Inflammatory macrophage treated with lipopolysaccharide for 4 hours (primary cell): ENCODE measurements around the gene NIPBL.
"Not testable (repeated sequence)": the region's sequence is repeated elsewhere in the genome, so short reads cannot be mapped to it uniquely, and the experiment has no call there.

Source experiments
- DNase-seq: peaks from one replicate; pipeline ENCODE4 v3.0.0-alpha.2; 2020

NIPBL gene

DNA sequence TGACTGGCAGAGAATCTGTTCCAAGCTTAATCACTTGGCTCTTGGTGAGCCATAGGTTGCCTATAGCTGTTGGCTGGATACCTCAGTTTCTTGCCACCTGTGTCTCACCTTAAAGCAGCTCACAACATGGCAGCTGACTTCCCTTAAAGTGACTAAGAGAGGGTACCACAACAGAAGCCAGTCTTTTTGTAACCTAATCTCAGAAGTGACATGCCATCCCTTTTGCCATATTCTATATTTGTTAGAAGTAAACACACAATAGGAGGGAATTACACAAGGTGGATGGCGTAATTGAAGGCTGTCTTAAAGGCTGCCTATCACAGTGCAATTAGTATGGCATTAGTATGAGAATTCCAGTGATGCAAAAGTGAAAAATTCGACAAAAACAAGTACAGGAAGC, 28.1 kb downstream of the NIPBL start:
- DNase-seq = peak; percentile 49

DNA sequence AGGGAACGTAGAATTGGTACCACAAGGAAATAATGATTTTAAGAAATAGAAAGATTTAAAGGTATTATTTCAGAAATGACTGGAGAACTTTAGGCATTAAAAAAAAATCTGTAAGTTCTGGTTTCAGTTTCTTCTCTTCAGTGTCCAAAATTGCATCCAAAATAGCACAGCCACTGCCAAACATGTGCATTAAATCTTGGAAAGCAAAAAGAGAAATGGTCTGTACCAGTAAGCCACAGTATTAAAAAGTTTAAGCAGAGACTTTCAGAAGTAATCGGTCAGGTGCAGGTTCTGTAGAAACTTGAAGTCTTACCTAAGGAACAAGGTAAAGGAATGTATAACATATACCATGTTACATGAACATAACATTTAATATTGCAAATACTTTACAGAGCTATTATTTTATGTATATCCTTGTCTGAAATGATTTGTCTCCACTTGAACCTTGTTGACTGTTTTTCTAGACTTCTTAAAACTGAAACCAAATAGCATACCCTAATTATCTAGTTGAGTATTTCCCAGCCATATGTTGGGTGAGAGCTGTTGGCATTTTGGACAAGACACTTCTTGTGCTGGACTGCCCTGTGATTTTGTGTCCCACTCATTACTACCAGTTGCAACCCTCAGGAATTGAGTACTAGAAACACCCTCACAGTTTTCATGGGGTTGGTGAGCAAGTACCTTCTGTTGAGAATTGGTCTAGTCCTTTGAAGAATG, 32.1 kb downstream of the NIPBL start:
- DNase-seq = peak; percentile 13

DNA sequence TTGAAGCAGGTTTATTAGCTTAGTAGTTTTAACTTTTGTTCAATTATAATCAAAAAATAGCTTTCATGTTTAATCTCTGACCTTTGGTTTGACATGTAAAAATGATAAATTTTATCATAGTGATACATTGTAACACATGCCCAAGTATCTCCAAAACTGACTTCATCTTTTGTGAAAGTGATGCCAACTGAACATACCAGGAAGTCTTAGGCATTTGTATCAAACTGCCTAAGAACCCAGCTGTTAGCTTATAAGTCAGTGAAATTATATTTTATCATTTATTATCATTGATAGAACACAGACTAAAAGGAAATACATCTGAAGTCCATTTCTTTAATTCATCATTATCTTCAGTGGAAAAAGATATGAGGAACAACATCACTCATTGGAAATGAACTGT, 39.1 kb downstream of the NIPBL start:
- no peak for DNase-seq

DNA sequence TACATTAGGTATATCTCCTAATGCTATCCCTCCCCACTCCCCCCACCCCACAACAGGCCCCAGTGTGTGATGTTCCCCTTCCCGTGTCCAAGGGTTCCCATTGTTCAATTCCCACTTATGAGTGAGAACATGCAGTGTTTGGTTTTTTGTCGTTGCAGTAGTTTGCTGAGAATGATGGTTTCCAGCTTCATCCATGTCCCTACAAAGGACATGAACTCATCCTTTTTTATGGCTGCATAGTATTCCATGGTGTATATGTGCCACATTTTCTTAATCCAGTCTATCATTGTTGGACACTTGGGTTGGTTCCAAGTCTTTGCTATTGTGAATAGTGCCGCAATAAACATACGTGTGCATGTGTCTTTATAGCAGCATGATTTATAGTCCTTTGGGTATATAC, 40.0 kb downstream of the NIPBL start:
- DNase-seq = not testable (repeated sequence)

DNA sequence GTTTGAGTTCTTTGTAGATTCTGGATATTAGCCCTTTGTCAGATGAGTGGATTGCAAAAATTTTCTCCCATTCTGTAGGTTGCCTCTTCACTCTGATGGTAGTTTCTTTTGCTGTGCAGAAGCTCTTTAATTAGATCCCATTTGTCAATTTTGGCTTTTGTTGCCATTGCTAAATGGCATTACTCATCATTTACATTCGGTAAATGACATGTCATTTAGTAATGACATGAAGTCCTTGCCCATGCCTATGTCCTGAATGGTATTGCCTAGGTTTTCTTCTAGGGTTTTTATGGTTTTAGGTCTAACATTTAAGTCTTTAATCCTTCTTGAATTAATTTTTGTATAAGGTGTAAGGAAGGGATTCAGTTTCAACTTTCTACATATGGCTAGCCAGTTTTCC, 40.8 kb downstream of the NIPBL start:
- DNase-seq = peak; percentile 67

DNA sequence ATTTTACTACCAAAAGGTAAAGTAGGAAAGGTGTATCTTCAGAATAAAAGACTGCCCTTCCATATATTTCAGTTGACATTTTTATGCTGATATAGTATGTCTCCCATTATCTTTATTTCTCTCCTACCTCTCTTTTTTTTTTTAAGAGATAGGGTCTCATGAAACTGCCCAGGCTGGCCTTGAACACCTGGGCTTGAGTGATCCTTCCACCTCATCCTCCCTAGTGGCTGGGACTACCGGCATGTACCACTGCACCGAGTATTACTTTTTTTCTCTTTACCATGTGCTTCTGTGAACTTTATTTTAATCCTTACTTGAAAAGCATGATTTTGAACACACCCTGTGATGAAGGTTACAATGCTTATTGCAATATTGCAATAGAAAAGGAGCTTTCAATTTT, 42.7 kb downstream of the NIPBL start:
- no peak for DNase-seq

DNA sequence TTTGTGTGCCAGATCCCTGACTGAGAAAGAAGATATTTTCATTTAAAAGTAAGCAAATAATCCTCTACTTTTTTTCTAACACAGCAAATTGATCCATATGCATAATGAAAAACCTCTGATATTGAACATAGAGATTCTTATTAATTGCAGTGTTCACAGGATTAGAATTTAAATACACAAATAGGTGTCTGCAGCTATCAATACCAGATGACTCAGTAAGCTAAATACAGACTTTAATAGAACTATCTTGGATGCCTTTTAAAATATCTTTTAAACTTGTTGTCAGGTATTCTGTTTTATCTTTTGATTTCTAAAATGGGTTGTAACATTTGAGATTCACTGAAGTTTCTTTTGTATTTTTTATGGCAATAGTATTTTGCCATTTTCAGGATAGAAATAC, 43.1 kb downstream of the NIPBL start:
- no peak for DNase-seq

DNA sequence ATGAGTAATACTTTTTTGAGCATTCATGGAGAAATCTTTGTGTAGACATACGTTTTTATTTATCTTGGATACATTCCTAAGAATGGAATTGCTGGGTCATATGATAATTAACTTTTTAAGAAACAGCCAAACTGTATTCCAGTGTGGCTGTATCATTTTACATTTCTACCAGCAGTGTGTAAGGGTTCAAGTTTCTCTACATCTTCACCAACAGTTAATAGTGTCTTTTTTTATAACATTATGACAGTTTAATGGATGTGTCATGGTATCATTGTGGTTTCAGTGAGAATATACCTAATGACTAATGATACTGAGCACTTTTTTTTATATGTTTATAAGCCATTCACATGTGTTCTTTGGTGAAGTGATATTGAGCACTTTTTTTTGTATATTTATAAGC, 52.4 kb downstream of the NIPBL start:
- DNase-seq = peak; percentile 12

DNA sequence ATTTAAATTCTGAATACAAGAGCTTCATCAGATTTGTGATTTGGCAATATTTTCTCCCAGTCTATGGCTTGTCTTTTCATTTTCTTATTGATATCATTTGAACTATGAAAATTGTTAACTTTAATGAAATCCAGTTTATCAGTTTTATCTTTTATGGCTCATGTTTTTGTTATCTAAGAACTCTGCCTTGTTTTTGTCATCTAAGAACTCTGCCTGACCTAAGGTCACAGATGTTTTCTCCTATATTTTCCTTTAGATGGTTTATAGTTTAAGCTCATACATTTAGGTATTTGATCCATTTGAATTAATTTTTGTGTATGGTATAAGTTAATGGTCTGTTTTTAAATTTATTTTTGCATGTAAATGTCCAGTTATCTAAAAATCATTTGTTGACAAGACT, 52.9 kb downstream of the NIPBL start:
- no peak for DNase-seq

DNA sequence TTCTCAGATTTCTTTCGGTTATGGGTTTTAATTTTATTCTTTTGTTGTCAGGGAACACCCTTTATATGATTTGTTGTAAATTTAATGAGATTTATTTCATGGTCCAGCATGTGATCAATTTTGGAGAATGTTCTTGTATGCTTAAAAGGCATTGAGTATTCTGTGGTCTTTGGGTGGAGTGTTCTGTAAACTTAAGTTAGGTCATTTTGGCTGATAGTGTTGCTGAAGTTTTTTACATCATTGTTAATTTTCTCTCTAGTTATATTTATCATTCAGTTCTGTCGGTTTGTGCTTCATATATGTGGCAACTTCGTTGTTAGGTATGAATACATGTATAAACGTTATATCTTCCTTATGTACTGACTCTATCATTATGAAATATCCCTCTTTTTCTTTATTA, 55.5 kb downstream of the NIPBL start:
- no peak for DNase-seq

DNA sequence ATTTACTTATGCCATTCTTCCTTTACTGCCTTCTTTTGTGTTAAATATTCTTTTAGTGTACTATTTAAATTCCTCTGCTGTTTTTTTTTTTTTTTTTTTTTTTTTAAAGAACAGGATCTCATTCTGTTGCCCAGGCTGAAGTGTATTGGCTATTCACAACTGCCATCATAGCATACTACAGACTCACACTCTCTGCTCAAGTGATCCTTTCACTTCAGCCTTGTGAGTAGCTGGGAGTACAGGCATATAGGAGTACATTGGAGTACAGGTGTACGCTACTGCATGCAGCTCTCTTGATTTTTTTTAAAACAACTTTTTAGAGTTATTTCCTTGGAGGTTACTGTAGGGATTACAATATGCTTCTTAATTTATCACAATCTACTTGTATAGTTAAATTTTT, 56.1 kb downstream of the NIPBL start:
- no peak for DNase-seq

DNA sequence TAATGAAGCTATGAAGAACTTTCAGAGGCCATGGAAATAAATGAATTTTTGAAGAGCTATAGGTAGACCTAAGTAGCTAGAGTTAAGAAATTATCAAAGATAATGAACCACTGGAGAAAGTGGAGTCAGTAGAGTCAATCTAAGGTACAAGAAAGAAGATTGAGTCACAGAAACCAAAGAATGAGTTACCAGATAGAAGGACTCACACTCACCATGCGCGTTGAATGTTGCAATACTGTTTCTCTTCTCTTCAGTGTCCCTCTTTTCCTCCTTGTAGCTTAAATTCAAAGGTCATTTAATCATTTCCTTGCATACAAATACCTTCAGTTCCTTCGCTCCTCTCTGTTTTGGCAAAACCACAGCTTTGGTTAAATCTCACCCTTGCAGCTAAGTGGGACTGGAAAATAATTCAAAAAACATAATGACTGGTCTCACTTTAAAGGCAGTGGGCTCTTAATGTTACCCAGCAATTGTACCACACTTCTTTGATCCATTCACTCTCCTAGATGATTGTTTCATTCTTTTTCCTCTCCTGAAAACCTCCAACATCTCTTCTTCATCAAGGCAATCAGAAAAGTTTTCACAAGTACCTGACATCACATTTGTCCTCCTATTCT, 58.3 kb downstream of the NIPBL start:
- peak; percentile 23 for DNase-seq

DNA sequence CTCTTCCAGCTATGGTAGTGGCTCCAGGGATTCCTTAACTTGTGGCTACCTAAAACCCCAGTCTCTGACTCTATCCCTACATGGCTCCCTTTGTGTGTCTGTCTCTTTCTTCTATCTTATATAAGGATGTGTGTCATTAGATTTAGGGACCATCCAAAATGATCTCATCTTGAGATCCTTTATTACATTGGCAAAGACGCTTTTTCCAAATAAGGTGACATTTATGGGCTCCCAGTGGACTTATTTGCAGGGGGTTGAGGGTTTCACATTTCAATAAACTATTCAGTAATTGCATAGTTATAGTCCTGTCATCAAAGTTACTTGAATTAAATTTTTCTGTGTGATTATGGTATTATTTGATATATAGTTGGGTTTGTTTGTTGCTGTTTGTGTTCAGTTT, 59.2 kb downstream of the NIPBL start:
- DNase-seq = no peak

DNA sequence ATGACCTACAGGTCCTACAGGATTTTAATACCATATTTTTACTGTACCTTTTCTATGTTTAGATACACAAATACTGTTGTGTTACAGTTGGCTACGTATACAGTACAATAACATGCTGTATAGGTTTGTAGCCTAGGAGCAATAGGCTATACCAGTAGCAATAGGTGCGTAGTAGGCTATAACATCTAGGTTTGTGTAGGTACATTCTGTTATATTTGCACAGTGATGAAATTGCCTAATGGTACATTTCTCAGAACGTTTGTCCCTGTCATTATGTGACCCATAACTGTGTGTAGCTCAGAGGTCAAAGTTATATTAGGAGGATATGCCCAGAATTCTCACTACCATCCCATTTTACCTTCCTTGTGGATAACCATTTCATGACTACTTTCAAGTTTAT, 59.7 kb downstream of the NIPBL start:
- DNase-seq = no peak

DNA sequence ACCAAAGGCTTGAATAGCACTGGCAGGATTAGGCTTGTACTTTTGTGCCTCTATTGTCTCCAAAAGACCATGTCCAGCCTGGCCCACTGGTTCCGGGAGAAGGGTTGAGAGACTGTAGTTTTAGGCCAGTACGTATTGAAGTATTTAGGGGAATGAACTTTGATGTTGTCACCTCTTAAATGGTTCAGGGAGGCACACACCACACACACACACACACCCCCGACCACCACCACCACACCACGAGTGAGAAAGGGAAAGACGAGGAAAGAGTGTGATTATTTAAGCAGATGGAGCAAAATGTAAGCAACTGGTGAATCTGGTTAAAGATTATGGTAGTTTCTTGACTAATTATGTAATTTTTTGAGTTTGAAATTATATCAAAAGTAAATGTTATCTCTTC, 61.6 kb downstream of the NIPBL start:
- DNase-seq = no peak

DNA sequence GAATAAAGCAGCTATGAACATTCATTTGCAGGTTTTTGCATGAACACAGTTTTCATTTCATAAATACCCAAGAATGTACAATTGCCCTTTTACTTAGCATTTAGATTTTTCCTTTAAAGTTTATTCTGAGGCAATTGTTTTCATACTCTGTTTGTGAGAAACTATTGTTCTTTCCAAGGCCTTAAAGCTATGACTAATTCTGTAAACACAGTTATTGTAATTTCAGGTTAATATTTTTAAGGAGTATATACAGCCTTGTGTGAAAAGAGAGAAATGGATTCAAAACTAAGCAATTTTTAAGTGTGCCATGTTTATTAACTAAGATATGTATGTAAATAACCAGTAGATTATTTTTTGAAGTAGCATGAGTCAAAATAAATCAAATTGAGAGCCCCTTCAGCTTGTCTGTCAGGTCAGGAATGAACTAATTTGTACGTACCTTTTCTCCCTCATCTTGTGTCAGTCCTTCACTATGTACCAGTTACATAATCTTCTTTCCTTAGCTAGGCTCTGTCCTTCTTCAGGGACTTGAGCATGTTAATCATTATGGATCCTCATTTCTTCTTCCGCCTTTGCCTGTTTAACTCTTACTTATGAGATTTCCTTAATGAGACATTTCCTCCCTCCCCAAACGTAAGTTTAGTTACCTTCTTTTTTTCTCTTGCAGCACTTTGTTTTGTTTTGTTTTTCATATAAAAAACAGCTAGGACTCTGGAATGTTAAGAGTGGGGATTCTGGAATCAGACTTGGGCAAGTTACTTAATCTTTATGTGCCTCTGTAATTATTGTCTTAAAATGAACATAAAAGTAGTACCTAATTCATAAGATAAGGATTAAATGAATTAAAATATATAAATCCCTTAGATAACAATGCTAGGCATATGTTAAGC, 63.6 kb downstream of the NIPBL start:
- peak; percentile 48 for DNase-seq

DNA sequence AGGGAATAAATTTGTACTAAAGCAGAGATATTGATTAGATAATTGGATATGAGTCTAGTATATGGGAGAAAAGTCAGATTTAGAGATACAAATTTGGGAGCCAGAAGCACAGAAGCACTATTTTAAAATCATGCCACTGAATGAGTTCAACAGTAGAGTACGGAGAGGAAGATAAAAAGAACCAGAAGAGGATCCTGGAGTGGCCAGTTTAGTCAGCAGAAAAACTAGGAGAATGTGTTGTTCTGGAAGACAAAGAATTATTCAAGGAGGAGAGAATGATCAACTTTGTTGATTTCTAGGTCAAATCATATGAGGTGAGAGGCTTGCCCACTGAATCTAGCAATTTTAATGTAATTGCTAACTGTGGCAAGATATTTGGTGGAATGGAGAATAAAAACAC, 67.0 kb downstream of the NIPBL start:
- no peak for DNase-seq

DNA sequence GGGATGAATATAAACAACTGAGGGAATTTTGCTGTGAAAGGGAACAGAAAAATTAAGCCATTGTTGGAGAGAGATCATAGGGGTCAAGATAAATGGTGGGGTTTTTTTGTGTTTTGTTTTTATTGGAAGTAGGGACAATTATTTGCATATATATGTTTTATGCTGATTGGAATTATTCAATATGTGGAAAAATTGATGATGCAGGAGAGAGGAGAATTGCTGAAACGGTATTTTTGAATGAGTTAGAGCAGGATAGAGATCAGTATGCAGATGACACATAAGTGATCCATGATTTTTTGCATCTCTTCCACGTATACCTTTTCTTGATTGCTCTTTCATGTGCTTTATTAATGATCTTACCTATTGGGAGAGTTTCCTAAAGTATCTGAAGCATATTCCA, 67.5 kb downstream of the NIPBL start:
- DNase-seq = no peak

DNA sequence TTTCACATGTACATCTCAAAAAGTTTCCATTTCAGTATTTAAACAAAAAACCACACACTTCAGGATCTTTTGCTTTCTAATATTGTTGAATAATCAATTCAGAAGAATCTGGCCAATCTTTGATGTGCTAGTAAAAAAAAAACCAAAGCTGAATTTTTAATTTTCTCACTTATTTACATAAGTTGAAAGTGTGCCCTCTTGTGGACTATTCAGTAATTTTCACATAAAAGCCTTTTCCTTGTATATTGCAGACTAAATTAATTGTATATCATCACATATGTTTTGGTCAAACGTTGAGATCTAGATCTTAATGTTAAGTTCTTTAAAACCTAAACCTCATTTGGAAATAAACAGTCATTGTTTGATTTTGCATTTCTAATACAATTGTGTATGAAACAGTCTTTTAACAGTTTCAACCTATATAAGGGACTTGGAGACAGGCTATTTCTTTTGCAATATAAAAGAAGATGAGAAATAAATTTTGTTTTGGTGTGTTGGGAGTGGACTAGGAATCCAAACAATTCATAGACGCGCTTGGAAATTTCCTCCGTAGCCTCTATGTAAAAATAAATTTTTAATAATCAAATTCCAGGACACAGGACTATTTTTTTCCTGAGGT, 68.1 kb downstream of the NIPBL start:
- peak; percentile 78 for DNase-seq

DNA sequence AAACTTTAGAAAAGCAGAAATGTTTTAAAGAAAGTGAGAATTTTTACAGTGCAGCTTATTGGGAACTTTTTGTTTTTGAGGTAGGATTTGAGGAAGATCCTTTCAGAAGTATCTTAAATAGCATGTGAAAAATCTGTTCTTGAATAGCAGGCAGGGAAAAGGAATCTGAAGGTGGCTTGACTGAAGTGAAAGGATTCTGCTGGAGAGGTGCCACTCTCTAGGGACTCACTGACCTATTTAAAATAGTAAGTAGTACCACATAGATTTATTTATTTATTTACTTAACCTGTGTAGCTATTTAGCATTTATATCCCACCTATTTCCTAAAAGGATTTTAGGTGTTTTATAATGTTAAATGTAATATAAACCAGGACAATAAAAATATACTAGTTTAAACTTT, 69.1 kb downstream of the NIPBL start:
- DNase-seq = no peak

DNA sequence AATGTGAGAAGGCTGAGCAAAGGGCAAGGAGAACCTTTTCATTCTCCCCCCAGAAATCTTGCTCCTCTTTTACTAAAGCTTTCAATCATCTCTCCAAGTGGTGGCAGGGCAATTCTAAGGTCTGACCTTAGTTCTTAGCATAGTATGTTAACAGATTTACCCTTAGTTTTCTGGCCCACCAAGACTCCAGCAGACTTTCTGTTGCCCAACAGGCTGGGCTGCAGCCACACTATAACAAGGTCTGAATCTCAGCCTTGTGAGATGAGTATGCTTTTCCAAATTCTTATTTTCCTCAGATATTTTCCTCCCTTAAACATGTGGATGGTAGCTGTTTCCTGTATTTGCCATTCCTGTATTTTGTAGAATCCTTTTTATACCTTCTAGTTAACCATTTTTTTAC, 69.5 kb downstream of the NIPBL start:
- no peak for DNase-seq

DNA sequence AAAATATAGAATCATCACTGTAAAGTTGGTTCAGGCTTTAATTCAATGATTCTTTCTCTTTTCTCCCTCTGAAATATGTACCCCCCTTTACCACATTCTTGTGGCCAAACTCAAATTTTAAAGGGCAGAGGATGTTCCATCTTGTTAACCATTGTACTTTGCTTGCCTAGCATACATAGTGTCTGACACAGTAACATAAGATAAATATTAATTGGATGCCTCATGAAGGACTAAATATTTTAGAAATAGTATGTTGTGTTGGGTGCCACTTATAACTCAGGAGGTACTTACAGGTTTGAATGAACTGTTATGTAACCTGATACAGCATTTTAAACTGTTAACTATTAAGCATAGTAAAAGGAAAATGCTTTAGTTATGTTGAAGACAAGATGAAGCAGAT, 71.5 kb downstream of the NIPBL start:
- DNase-seq = no peak

DNA sequence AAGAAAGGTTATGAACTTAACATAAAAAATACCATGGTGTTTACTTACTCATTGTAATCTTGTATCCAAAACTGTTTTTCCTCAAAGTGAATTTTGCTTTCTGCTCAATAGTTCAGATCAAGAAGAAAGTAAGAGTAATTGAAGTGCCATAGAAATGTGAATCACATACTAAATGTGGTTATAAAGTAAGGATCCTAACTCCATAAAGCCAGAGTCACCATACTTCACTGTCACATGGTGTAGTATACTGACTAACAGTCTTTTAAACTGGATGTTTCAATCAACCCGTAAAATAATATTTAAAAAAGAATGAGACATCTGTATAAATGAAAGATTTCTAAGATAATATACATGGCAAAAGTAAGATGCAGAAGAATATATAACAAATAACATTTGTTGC, 72.1 kb downstream of the NIPBL start:
- no peak for DNase-seq

DNA sequence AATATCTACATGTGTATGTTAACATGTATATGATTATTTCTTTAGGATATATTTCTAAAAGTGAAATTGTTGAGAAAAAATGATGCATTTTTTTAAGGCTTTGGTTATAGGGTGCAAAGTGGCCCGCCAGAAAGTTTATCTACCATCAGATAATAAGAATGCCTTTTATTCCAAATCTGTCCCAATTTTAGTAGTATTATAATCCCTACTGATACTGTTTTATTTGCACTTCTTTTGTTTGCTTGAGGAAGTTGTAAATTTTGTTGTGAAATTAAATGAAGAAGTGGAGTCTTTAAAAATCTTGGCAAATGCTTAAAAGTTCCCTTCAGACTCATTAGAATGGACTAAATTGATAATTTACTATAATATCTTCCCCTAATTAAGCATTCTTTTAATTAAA, 73.0 kb downstream of the NIPBL start:
- peak; percentile 11 for DNase-seq
